ENCODE results near the gene BMAL1.

BMAL1 gene

DNA sequence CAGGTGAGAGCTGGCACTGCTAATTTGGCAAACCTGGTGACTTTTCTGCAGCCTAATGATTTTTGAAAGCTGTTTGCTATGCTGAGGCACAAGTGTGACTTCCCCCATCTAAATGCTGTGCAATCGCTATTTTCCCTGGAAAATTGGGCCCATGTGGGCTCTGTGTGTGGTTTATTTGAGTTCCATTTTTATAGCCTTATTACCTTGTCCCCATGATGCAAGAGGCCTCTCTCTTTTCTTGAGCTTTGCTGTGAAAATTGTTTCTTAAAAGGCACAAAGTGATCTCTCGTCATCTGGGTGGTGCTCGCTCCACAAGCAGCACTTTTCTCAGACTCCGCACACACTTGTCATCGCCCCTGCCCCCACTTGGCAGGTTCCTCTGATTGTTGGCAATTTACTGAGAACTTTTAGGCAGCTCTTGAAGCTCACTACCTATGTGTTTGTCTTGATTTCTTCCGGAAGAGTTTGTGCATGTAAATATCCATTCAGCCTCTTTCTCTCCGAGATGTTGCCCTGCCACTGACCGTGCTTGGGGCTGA, 24.9 kb downstream of the BMAL1 start:
- Histone ChIP-seq H3K36me3 (ENCODE audit: control insufficient read depth in 1 of 2, insufficient read depth in 2 of 2, low read length in 2 of 2) (no peaks in the 10 kb centered on the region), H3K4me3 (ENCODE audit: low read depth in 1 of 2, low read length in 2 of 2) (no peak overlapping the region), H3K4me1 (ENCODE audit: control insufficient read depth in 1 of 2, insufficient read depth in 2 of 2, low read length in 2 of 2) (peaks cover 11 to 14% of the 10 kb centered on the region in 2 donors), H3K9ac (ENCODE audit: low read depth in 1 of 2, low read length in 2 of 2) (no peak overlapping the region), H3K27ac (ENCODE audit: low read depth, low read length) (no peak overlapping the region), H3K9me3 (ENCODE audit: control insufficient read depth in 1 of 2, low read length in 2 of 2) (no peaks in the 10 kb centered on the region), H3K27me3 (ENCODE audit: control insufficient read depth in 1 of 2, insufficient read depth in 2 of 2, low read length in 2 of 2) (no peaks in the 10 kb centered on the region)

DNA sequence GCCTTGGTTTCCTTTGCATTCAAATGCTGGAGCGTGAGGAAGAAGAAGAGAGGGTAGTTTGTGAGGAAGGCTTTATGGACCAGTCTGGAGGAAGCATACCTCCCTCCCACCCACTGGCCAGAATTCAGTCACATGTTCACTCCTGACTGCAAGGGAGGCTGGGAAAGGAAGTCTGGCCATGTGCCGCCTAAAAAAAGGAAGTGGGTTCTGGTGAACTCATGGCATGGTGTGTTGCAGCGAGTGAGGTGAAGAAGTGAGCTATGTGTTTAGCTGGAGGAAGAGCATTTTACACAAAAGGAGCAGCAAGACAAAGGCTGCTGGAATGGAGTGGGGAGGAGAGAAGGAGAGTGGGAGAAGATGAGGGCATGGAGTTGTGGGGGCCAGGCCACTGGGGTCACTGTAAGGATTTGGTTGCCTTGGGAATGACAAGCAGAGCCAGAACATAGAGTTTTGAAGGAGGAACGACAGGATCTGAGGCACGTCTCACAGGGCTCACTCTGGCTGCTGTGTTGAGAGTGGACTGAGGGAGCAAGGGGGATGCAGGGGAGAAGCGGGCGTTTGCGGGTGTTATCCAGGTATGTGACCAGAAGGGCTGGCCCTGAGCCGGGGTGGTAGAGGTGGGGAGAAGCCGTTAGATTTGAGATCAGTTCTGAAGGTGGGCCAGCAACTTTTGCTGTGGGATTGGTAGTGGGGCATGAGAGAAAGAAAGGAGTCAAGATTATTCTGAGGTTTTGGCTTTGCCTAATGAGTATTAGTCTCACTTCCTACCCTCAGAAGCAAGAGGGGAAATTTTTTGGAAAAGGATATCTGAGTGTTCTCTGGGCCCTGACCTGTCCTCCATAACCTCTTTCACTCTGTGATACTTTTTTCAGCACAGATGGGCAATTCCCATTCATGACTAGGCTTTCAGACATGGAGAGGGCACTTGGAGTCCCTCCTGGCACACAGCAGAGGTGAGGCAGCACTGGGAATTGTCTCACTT, 26.4 kb downstream of the BMAL1 start:
- Histone ChIP-seq H3K9ac (ENCODE audit: low read depth in 1 of 2, low read length in 2 of 2) (no peak overlapping the region), H3K36me3 (ENCODE audit: control insufficient read depth in 1 of 2, insufficient read depth in 2 of 2, low read length in 2 of 2) (no peaks in the 10 kb centered on the region), H3K27me3 (ENCODE audit: control insufficient read depth in 1 of 2, insufficient read depth in 2 of 2, low read length in 2 of 2) (no peaks in the 10 kb centered on the region), H3K4me1 (ENCODE audit: control insufficient read depth in 1 of 2, insufficient read depth in 2 of 2, low read length in 2 of 2) (peaks cover 4 to 7% of the 10 kb centered on the region in 2 donors), H3K27ac (ENCODE audit: low read depth, low read length) (no peak overlapping the region), H3K9me3 (ENCODE audit: control insufficient read depth in 1 of 2, low read length in 2 of 2) (no peaks in the 10 kb centered on the region), H3K4me3 (ENCODE audit: low read depth in 1 of 2, low read length in 2 of 2) (no peak overlapping the region)

DNA sequence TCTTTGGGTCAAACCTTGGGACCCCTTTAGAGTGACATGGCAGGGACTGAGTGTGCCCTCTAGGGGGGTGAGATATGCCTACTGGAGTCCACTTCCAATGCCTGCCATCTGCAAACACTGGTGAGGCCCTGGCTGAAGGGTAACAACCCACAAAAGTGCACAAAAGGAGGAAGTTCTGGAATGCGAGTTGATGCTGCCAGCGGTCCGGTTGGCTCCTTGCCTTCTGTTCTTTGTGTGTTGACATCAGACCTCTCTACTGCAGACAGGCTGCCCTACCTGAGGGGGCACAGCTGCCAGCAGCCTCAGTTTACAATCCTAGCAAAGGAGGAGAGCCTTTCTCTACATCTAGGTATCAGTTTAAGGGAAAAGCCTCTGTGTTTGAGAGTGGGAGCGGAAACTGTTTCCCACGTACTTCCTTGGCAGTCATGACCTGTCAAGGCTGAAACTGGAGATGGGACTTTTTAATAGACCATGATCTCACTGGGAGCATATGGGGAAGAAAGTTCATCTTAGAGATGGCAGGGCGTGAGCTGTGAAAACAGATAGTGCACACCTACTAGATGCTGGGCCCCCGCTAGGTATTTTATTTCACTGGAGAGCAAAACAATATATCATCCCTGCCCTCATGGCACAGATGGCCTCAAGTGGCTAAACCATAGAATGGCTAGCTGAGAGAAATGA, 27.2 kb downstream of the BMAL1 start:
- Histone ChIP-seq H3K4me3 (ENCODE audit: low read depth in 1 of 2, low read length in 2 of 2) (no peak overlapping the region), H3K9me3 (ENCODE audit: control insufficient read depth in 1 of 2, low read length in 2 of 2) (no peaks in the 10 kb centered on the region), H3K36me3 (ENCODE audit: control insufficient read depth in 1 of 2, insufficient read depth in 2 of 2, low read length in 2 of 2) (no peaks in the 10 kb centered on the region), H3K4me1 (ENCODE audit: control insufficient read depth in 1 of 2, insufficient read depth in 2 of 2, low read length in 2 of 2) (peaks cover 4 to 7% of the 10 kb centered on the region in 2 donors), H3K9ac (ENCODE audit: low read depth in 1 of 2, low read length in 2 of 2) (no peak overlapping the region), H3K27me3 (ENCODE audit: control insufficient read depth in 1 of 2, insufficient read depth in 2 of 2, low read length in 2 of 2) (no peaks in the 10 kb centered on the region), H3K27ac (ENCODE audit: low read depth, low read length) (no peak overlapping the region)

DNA sequence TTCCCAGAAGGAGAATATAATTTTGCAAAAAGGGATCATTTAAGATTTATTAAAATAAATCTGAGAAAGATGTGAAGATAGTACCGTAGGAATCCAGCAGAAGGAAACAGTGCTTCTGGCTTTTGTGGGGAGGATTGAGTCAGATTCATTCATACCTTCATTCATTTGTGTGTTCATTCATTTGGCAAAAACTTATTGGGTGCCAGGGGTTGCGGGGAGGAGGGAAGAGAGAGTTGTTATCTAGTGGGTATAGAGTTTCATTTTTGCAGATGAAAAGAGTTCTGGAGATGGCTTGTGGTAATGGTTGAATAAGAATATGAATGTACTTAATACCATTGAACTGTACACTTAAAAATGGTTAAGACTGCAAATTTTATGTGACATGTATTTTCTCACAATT, 31.1 kb downstream of the BMAL1 start:
- H3K4me1 ChIP-seq (ENCODE audit: control insufficient read depth in 1 of 2, insufficient read depth in 2 of 2, low read length in 2 of 2): peaks cover 4 to 7% of the 10 kb centered on the region in 2 donors
- no peaks in the 10 kb centered on the region for H3K27me3 ChIP-seq (ENCODE audit: control insufficient read depth in 1 of 2, insufficient read depth in 2 of 2, low read length in 2 of 2)
- H3K9ac ChIP-seq (ENCODE audit: low read depth in 1 of 2, low read length in 2 of 2): no peak overlapping the region
- H3K27ac ChIP-seq (ENCODE audit: low read depth, low read length): no peak overlapping the region
- H3K9me3 ChIP-seq (ENCODE audit: control insufficient read depth in 1 of 2, low read length in 2 of 2): no peaks in the 10 kb centered on the region
- H3K4me3 ChIP-seq (ENCODE audit: low read depth in 1 of 2, low read length in 2 of 2): no peak overlapping the region
- peaks cover 0 to 9% of the 10 kb centered on the region in 2 donors for H3K36me3 ChIP-seq (ENCODE audit: control insufficient read depth in 1 of 2, insufficient read depth in 2 of 2, low read length in 2 of 2)

DNA sequence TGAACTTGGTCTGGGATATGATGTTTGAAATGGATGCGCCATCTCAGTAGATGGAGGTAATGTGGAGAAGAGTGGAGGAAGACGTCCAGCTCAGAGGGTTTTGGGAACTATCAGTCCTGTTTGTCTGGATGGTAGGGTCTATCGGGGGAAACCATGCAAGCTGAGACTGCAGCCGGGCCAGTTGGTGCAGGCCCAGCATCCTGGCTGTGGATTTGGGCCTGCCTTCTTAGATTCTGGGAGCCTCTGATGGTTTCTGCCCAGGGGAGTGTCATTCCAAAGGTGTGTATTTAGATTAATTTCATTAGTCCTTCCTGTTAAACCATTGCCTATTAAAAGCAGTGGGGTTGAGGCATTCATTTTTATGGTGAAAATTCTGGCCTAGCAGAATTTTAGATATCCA, 31.6 kb downstream of the BMAL1 start:
- peaks cover 4 to 7% of the 10 kb centered on the region in 2 donors for H3K4me1 ChIP-seq (ENCODE audit: control insufficient read depth in 1 of 2, insufficient read depth in 2 of 2, low read length in 2 of 2)
- no peak overlapping the region for H3K27ac ChIP-seq (ENCODE audit: low read depth, low read length)
- no peak overlapping the region for H3K4me3 ChIP-seq (ENCODE audit: low read depth in 1 of 2, low read length in 2 of 2)
- no peaks in the 10 kb centered on the region for H3K9me3 ChIP-seq (ENCODE audit: control insufficient read depth in 1 of 2, low read length in 2 of 2)
- no peaks in the 10 kb centered on the region for H3K27me3 ChIP-seq (ENCODE audit: control insufficient read depth in 1 of 2, insufficient read depth in 2 of 2, low read length in 2 of 2)
- H3K9ac ChIP-seq (ENCODE audit: low read depth in 1 of 2, low read length in 2 of 2): no peak overlapping the region
- H3K36me3 ChIP-seq (ENCODE audit: control insufficient read depth in 1 of 2, insufficient read depth in 2 of 2, low read length in 2 of 2): peaks cover 0 to 9% of the 10 kb centered on the region in 2 donors

DNA sequence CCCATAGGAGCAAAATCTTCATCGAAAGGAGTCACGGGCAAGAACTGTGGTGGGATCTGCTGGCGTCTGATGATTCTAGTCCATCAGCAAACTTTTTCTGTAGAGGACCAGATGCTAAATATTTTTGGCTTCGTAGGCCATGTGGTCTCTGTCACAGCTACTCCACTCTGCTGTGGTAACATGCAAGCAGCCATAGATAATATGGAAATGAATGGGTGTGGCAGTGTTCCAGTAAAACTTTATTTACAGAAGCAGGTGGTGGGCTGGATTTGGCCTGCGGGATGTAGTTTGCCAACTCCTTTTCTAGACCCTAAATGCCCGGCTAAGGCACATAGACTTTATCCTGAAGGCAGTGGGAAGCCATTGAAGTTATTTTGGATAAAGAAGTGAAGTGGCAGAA, 32.9 kb downstream of the BMAL1 start:
- no peaks in the 10 kb centered on the region for H3K9me3 ChIP-seq (ENCODE audit: control insufficient read depth in 1 of 2, low read length in 2 of 2)
- no peaks in the 10 kb centered on the region for H3K27me3 ChIP-seq (ENCODE audit: control insufficient read depth in 1 of 2, insufficient read depth in 2 of 2, low read length in 2 of 2)
- H3K4me3 ChIP-seq (ENCODE audit: low read depth in 1 of 2, low read length in 2 of 2): no peak overlapping the region
- H3K9ac ChIP-seq (ENCODE audit: low read depth in 1 of 2, low read length in 2 of 2): no peak overlapping the region
- H3K27ac ChIP-seq (ENCODE audit: low read depth, low read length): no peak overlapping the region
- peaks cover 9% of the 10 kb centered on the region in 2 donors for H3K4me1 ChIP-seq (ENCODE audit: control insufficient read depth in 1 of 2, insufficient read depth in 2 of 2, low read length in 2 of 2)
- peaks cover 0 to 9% of the 10 kb centered on the region in 2 donors for H3K36me3 ChIP-seq (ENCODE audit: control insufficient read depth in 1 of 2, insufficient read depth in 2 of 2, low read length in 2 of 2)

DNA sequence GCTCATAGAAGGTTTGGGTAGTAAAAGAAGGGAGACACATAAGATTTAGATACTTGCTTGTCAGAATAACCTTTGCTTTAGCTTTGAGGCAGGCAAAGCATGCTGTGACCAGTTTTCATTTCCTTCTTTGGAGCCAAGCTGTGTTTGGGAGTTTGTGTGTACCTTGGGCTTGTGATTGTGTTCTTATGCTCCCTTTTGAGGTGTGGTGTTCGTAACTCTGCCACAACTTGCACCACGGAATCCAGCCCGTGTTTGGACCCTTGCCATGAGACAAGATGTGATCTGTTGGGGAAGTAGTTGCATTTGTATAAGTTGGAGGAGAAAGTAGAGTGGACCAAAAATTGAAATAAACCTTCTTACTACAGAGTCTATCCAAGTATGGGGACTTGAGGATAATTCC, 34.0 kb downstream of the BMAL1 start:
- Histone ChIP-seq H3K9me3 (ENCODE audit: control insufficient read depth in 1 of 2, low read length in 2 of 2) (no peaks in the 10 kb centered on the region), H3K9ac (ENCODE audit: low read depth in 1 of 2, low read length in 2 of 2) (no peak overlapping the region), H3K4me1 (ENCODE audit: control insufficient read depth in 1 of 2, insufficient read depth in 2 of 2, low read length in 2 of 2) (peaks cover 6 to 8% of the 10 kb centered on the region in 2 donors), H3K36me3 (ENCODE audit: control insufficient read depth in 1 of 2, insufficient read depth in 2 of 2, low read length in 2 of 2) (peaks cover 0 to 9% of the 10 kb centered on the region in 2 donors), H3K27ac (ENCODE audit: low read depth, low read length) (no peak overlapping the region), H3K4me3 (ENCODE audit: low read depth in 1 of 2, low read length in 2 of 2) (no peak overlapping the region), H3K27me3 (ENCODE audit: control insufficient read depth in 1 of 2, insufficient read depth in 2 of 2, low read length in 2 of 2) (no peaks in the 10 kb centered on the region)

DNA sequence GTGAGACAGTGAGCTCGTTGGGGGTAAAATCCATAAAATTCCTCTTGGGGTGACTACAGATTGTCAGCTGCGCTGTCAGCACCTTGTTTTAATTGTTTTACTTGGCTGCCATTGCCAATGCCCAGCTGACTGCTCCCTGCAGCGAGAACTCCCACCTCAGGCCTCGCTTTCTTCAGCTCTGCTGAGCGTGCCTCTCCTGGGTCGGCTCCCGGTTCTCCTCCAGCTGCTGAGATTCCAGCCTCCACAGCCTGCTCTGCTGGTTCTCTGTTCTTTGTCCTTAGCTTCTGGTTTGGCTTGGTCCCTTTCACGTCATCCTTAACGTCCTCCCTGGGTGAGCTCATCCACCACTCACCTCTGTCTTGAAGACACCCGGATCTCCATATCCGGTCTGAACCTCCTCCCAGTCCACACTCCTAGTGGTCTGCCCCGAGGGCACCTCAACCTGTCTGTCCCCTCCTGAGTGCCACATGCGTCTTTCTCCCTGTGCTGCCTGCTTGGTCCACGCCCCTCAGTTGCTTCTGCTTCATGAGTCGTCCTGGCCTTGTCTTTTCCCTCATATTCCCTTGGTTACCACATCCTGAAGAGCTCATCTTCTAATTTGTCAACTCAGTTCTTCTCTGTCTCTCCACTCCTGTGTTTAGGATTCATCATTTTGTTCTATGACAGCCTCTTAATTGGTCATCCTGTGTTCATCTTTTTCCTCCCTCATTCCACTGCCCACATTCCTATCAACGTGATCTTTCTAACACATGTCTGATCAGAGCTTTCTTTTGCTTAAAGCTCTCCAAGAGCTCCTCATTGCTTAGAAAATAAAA, 35.6 kb downstream of the BMAL1 start:
- Histone ChIP-seq H3K9ac (ENCODE audit: low read depth in 1 of 2, low read length in 2 of 2) (no peak overlapping the region), H3K4me3 (ENCODE audit: low read depth in 1 of 2, low read length in 2 of 2) (no peak overlapping the region), H3K4me1 (ENCODE audit: control insufficient read depth in 1 of 2, insufficient read depth in 2 of 2, low read length in 2 of 2) (peaks cover 11 to 12% of the 10 kb centered on the region in 2 donors), H3K9me3 (ENCODE audit: control insufficient read depth in 1 of 2, low read length in 2 of 2) (no peaks in the 10 kb centered on the region), H3K27me3 (ENCODE audit: control insufficient read depth in 1 of 2, insufficient read depth in 2 of 2, low read length in 2 of 2) (no peaks in the 10 kb centered on the region), H3K27ac (ENCODE audit: low read depth, low read length) (no peak overlapping the region), H3K36me3 (ENCODE audit: control insufficient read depth in 1 of 2, insufficient read depth in 2 of 2, low read length in 2 of 2) (peaks cover 0 to 9% of the 10 kb centered on the region in 2 donors)

DNA sequence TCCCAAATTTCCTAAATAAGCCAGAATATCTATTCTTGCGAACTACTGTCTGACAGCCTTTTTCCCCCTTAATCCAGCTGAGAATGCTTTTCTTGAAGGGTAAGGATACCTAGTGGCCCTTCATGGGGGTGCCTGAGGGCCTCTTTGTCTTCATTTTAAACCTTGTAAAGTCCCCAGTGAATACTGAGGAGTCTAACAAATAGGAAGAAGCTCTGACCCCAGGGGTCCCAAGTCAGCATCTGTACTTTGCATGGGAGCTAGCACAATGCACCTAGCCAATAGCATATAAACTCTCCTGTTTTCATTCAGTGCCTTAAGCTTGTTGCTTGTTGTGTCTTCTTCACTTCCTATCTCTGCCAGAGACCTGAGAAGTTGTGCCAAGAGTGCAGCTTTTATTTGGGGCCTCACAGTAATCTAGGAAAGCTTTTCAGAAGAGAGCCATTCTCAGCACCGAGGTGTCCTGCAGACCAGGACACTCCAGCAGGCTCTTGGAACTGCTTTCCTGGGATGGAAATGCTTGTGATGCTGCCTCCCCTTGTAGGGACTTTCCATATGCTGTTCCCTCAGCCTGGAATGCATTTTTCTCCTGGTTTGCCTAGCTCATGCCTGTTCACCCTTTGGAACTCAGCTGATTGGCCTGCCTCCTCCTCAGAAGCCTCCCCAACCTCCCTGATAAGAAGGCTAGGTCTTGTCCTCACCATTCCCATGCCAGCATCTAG, 37.2 kb downstream of the BMAL1 start:
- Histone ChIP-seq H3K4me1 (ENCODE audit: control insufficient read depth in 1 of 2, insufficient read depth in 2 of 2, low read length in 2 of 2) (peaks cover 20 to 22% of the 10 kb centered on the region in 2 donors), H3K27ac (ENCODE audit: low read depth, low read length) (no peak overlapping the region), H3K36me3 (ENCODE audit: control insufficient read depth in 1 of 2, insufficient read depth in 2 of 2, low read length in 2 of 2) (peaks cover 0 to 9% of the 10 kb centered on the region in 2 donors), H3K27me3 (ENCODE audit: control insufficient read depth in 1 of 2, insufficient read depth in 2 of 2, low read length in 2 of 2) (no peaks in the 10 kb centered on the region), H3K9me3 (ENCODE audit: control insufficient read depth in 1 of 2, low read length in 2 of 2) (no peaks in the 10 kb centered on the region), H3K4me3 (ENCODE audit: low read depth in 1 of 2, low read length in 2 of 2) (no peak overlapping the region), H3K9ac (ENCODE audit: low read depth in 1 of 2, low read length in 2 of 2) (no peak overlapping the region)

All from duodenal mucosa (tissue), 2 donors.